SK-N-SH treated with all-trans-retinoic acid at 6 μM for 48 hours (cell line): ENCODE measurements around the gene MYT1.

Experiments
- ATAC-seq: fragments of 200-7000 bp; cut with Tn5 transposase; 3 replicates; pipeline ENCODE4 v1.9.1; 2020; ENCODE audit warnings: mild to moderate bottlenecking, moderate library complexity
- ARNTL ChIP-seq: fragments of 450-650 bp; formaldehyde crosslinking; IDR thresholded peaks from 2 replicates; pipeline ENCODE4 v1.5.0; 2020; ENCODE audit warnings: low read depth, mild to moderate bottlenecking, moderate library complexity, borderline replicate concordance
- BACH2 ChIP-seq: fragments of 250-450 bp; sonication (Bioruptor Pico); IDR thresholded peaks from 2 replicates; pipeline ENCODE4 v1.9.0; 2021; ENCODE audit warnings: mild to moderate bottlenecking, borderline replicate concordance
- CREB5 ChIP-seq: fragments of 250-450 bp; sonication (Bioruptor Pico); IDR thresholded peaks from 2 replicates; pipeline ENCODE4 v1.5.1; 2020; ENCODE audit warnings: low read depth, mild to moderate bottlenecking, moderate library complexity
- CSRNP3 ChIP-seq: fragments of 250-450 bp; sonication (Bioruptor Pico); IDR thresholded peaks from 2 replicates; pipeline ENCODE4 v1.5.1; 2021; ENCODE audit warnings: mild to moderate bottlenecking, moderate library complexity
- GLIS3 ChIP-seq: fragments of 250-450 bp; sonication (Bioruptor Pico); IDR thresholded peaks from 2 replicates; pipeline ENCODE4 v1.5.0; 2020; ENCODE audit warnings: mild to moderate bottlenecking, moderate library complexity
- ISL1 ChIP-seq: fragments of 250-450 bp; sonication (Bioruptor Pico); IDR thresholded peaks from 2 replicates; pipeline ENCODE4 v2.1.2; 2022; ENCODE audit warnings: mild to moderate bottlenecking, moderate library complexity
- OSR1 ChIP-seq: fragments of 250-450 bp; sonication (Bioruptor Pico); IDR thresholded peaks from 2 replicates; pipeline ENCODE4 v1.8.0; 2022; ENCODE audit warnings: moderate library complexity, mild to moderate bottlenecking, inconsistent platforms
- PATZ1 ChIP-seq: fragments of 250-450 bp; sonication (Bioruptor Pico); IDR thresholded peaks from 2 replicates; pipeline ENCODE4 v1.8.0; 2020; ENCODE audit warnings: mild to moderate bottlenecking, moderate library complexity, borderline replicate concordance
- POU6F1 ChIP-seq: fragments of 250-450 bp; sonication (Bioruptor Pico); IDR thresholded peaks from 2 replicates; pipeline ENCODE4 v1.8.0; 2021; ENCODE audit warnings: low read depth, mild to moderate bottlenecking, moderate library complexity, borderline replicate concordance
- PPARA ChIP-seq: fragments of 250-450 bp; sonication (Bioruptor Pico); IDR thresholded peaks from 2 replicates; pipeline ENCODE4 v1.5.0; 2020; ENCODE audit warnings: mild to moderate bottlenecking, borderline replicate concordance
- RARB ChIP-seq: fragments of 250-450 bp; sonication (Bioruptor Pico); IDR thresholded peaks from 2 replicates; pipeline ENCODE4 v1.8.0; 2021; ENCODE audit warnings: mild to moderate bottlenecking, moderate library complexity
- SNAI2 ChIP-seq: fragments of 250-450 bp; sonication (Bioruptor Pico); IDR thresholded peaks from 2 replicates; pipeline ENCODE4 v1.5.0; 2020; ENCODE audit warnings: mild to moderate bottlenecking, moderate library complexity
- TOX ChIP-seq: fragments of 250-450 bp; sonication (Bioruptor Pico); IDR thresholded peaks from 2 replicates; pipeline ENCODE4 v1.8.0; 2021; ENCODE audit warnings: mild to moderate bottlenecking, moderate library complexity, borderline replicate concordance
- ZFP30 ChIP-seq: fragments of 450-650 bp; formaldehyde crosslinking; IDR thresholded peaks from 2 replicates; pipeline ENCODE4 v1.5.0; 2022; ENCODE audit warnings: mild to moderate bottlenecking, moderate library complexity
- ZNF565 ChIP-seq: fragments of 450-650 bp; formaldehyde crosslinking; conservative IDR thresholded peaks from 2 replicates; pipeline ENCODE4 v1.5.0; 2020; ENCODE audit warnings: low read depth, mild to moderate bottlenecking, moderate library complexity
- ZNF70 ChIP-seq: fragments of 450-650 bp; formaldehyde crosslinking; IDR thresholded peaks from 2 replicates; pipeline ENCODE4 v1.5.0; 2020; ENCODE audit warnings: mild to moderate bottlenecking, moderate library complexity

MYT1 gene

GRCh38 chr20:64226686-64227580 is 62.7 kb downstream of the MYT1 start:
- no peak for ATAC-seq
- TF ChIP-seq RARB (CRISPR knock-in tag) (no peak), BACH2 (CRISPR knock-in tag) (no peak), CREB5 (CRISPR knock-in tag) (no peak), CSRNP3 (CRISPR knock-in tag) (no peak), PATZ1 (CRISPR knock-in tag) (no peak), ZFP30 (CRISPR knock-in tag) (no peak), ZNF70 (CRISPR knock-in tag) (no peak), POU6F1 (no peak)

GRCh38 chr20:64228086-64228653 is 63.9 kb downstream of the MYT1 start:
- no peak for ATAC-seq

More at GRCh38 chr20:64228086-64228653, 63.9 kb downstream of the MYT1 start:
- TF ChIP-seq CSRNP3 (CRISPR knock-in tag) (no peak), ZNF565 (CRISPR knock-in tag) (no peak), RARB (CRISPR knock-in tag) (no peak), PPARA (CRISPR knock-in tag) (no peak), ZFP30 (CRISPR knock-in tag) (no peak), TOX (CRISPR knock-in tag) (no peak), SNAI2 (CRISPR knock-in tag) (no peak), ISL1 (CRISPR knock-in tag) (no peak), ARNTL (no peak), GLIS3 (CRISPR knock-in tag) (no peak), BACH2 (CRISPR knock-in tag) (no peak), OSR1 (CRISPR knock-in tag) (no peak), CREB5 (CRISPR knock-in tag) (no peak), PATZ1 (CRISPR knock-in tag) (no peak)
